Measurements from ENCODE around the gene PPM1E.

The PPM1E gene

GRCh38 chr17:58985367-58985766 is 229.7 kb downstream of the PPM1E start:
- no peak for DNase-seq (ENCODE audit: low read depth)
- H3K4me3 ChIP-seq (ENCODE audit: low read depth, low read length) = no peak overlapping the region
- no peak for TF ChIP-seq CTCF (IDR thresholded peaks at IDR 0.05; ENCODE audit: control insufficient read depth, extremely low read depth, insufficient read depth)

DNA sequence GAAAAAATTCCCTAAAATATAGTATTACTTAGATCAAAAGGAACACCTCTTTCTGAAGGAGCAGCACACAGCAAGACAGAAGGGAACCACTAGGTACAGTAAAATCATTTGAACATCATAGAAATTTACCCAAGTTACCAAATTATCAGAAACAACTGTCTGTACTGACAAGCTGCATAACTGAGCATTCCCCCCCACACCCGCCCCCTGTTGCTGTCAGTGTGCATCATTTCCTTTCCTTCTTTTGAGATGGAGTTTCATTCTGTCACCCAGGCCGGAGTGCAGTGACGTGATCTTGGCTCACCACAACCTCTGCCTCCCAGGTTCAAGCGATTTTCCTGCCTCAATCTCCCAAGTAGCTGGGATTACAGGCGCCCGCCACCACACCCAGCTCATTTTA is 230.3 kb downstream of the PPM1E start:
- TF ChIP-seq CTCF (IDR thresholded peaks at IDR 0.05; ENCODE audit: control insufficient read depth, extremely low read depth, insufficient read depth) = no peak
- DNase-seq (ENCODE audit: low read depth) = no peak

DNA sequence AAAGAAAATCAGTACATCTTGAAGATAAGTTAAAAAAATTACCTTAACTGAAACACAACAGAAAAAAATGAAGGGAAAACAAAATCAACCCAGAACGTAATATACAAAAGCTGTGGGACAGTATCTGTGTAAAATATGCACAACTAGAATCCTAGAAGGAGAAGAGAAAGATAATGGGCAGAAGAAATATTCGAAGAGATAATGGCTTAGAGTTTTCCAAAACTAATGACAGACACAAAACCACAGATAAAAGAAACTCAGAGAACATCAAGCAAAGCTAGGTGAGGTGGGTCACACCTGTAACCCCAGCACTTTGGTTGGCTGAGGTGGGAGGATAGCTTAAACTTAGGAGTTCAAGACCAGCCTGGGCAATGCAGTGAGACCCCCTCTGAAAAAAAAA is 234.0 kb downstream of the PPM1E start:
- no peak overlapping the region for H3K4me3 ChIP-seq (ENCODE audit: low read depth, low read length)
- no peak for DNase-seq (ENCODE audit: low read depth)
- no peak for TF ChIP-seq CTCF (IDR thresholded peaks at IDR 0.05; ENCODE audit: control insufficient read depth, extremely low read depth, insufficient read depth)

More for the DNA sequence above, 230.3 kb downstream of the PPM1E start:
- no peak overlapping the region for H3K4me3 ChIP-seq (ENCODE audit: low read depth, low read length)

- H3K4me3 ChIP-seq (ENCODE audit: low read depth, low read length) = no peak overlapping the region
- no peak for DNase-seq (ENCODE audit: low read depth)
- no peak for TF ChIP-seq CTCF (IDR thresholded peaks at IDR 0.05; ENCODE audit: control insufficient read depth, extremely low read depth, insufficient read depth)
These were observed 236.2 kb downstream of the PPM1E start for GRCh38 chr17:58991718-58992331.

DNA sequence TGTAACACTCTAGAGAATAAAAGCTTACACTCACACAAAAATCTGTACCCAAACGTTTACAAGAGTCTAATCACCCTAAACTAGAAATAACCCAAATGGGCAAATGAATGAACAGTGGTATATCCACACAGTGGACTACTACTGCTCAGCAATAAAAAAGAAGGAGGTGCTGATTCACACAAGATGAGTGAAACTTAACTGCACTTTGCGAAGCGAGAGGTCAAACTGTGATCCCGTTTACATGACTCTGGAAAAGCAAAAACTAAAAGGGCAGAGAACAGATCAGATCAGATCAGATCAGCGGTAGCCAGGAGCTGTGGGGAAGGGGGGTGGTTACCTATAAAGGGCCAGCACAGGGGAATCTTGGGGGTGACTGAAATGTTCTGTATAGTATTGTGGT is 237.7 kb downstream of the PPM1E start:
- TF ChIP-seq CTCF (IDR thresholded peaks at IDR 0.05; ENCODE audit: control insufficient read depth, extremely low read depth, insufficient read depth) = no peak
- H3K4me3 ChIP-seq (ENCODE audit: low read depth, low read length) = no peak overlapping the region
- DNase-seq (ENCODE audit: low read depth) = no peak

- no peak for TF ChIP-seq CTCF (IDR thresholded peaks at IDR 0.05; ENCODE audit: control insufficient read depth, extremely low read depth, insufficient read depth)
These were observed 239.7 kb downstream of the PPM1E start for GRCh38 chr17:58995247-58995940.

GRCh38 chr17:58996968-58997367 is 241.3 kb downstream of the PPM1E start:
- TF ChIP-seq CTCF (IDR thresholded peaks at IDR 0.05; ENCODE audit: control insufficient read depth, extremely low read depth, insufficient read depth) = no peak
- no peak overlapping the region for H3K4me3 ChIP-seq (ENCODE audit: low read depth, low read length)
- no peak for DNase-seq (ENCODE audit: low read depth)

More at GRCh38 chr17:58995247-58995940, 239.7 kb downstream of the PPM1E start:
- DNase-seq (ENCODE audit: low read depth) = no peak
- no peak overlapping the region for H3K4me3 ChIP-seq (ENCODE audit: low read depth, low read length)

Measured in LNCaP clone FGC (cell line).